GM19455 (cell line): ENCODE results near the gene SULT1C2.
"Not testable (repeated sequence)": the region's sequence is repeated elsewhere in the genome, so short reads cannot be mapped to it uniquely, and the experiment has no call there.

ENCODE experiments used
- ATAC-seq: cut with Tn5 transposase; IDR thresholded peaks from one replicate; pipeline ENCODE4 v1.9.1; 2021; ENCODE audit not compliant: unreplicated experiment

Gene SULT1C2

DNA sequence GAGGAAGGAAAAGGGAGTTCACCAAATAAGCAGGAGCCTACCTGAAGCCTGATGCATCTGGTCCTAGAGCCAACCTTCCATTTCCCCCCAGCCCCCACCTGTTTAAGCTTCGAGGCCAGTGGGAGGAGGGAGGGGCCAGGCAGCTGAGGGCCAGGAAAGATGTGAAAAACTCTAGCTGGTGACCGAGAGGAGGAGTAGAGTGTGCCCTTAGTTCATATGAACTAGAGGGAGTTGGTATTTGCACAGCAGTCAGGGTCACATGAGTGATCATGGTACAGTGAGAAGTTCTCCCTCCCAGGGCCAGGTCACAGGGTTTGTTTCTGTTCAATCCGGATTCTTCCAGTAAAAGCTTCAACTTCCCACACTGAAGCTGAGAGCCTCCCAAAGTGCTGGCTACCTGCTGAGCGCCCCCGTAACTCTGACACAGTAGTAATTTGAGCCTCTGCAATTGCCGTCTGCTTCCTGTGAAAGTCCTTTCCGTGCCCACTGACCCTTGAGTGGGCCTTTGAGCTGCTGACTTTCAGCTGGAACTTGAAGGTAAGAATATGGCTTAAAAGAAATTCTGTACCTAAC is at the start of gene SULT1C2:
Gene SULT1C2 (plus strand): TSS at position 362 of the 573 bp plus-strand sequence. CDS start 4,773 bp downstream, outside the sequence.
- ATAC-seq: no peak

DNA sequence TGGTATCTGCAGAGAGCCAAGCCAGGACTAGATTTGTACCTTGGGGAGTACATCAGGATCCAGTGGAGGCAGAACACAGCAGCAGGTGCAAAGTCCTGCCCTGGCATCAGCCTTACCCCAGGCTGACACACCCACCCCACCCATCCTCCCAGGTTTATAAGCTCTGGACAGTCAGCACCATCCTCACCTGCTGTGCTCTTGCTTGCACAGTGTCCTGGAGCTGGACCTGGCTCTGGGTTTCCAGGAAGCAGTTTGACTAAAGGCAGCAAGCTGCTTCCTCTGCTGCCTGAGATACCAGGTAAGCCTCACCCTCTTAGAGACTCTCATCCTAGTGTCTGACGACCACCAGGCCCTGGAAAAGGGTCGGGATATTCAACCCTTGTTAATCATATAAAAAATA is 48.9 kb upstream of the SULT1C2 start, which contains the start of gene SULT1C3:
Gene SULT1C3 (plus strand): TSS at position 183 of the 400 bp plus-strand sequence. CDS start 7,227 bp downstream, outside the sequence.
- ATAC-seq: no peak

DNA sequence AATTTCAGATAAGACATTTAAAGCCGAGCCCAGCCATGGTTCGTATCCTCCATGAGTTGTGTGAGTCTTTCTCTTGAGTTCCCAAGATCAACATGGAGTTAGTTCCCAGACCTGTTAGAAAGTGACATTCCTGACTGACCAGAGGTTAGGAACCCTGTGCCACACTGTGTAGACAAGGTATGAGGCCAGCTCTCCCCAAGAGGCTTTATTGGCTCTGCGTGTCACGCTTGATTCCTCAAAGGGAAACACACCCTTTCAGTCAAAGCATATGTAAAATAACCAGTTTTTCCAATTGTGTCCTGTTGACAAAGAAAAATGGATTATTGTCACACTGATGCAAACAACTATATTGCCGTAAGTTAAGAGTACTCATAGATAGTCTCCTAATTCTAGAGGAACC is 47.7 kb upstream of the SULT1C2 start:
- ATAC-seq: no peak

DNA sequence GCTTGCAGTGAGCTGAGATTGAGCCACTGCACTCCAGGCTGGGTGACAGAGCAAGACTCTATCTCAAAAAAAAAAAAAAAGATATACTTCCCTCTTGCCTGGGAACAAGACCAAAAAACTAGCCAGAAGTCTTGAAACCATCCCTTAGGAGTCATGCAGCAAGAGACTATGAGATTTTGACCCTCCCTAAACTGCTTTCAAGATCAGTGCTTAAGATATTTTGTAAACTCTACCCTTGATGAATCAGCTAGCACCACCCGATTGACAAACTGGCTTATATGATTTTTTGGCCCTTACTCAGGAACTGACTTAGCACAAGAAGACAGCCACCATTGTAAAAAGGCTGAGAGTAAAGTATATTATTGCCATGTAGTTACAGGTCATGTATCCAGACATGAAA is 45.1 kb upstream of the SULT1C2 start:
- no peak for ATAC-seq

DNA sequence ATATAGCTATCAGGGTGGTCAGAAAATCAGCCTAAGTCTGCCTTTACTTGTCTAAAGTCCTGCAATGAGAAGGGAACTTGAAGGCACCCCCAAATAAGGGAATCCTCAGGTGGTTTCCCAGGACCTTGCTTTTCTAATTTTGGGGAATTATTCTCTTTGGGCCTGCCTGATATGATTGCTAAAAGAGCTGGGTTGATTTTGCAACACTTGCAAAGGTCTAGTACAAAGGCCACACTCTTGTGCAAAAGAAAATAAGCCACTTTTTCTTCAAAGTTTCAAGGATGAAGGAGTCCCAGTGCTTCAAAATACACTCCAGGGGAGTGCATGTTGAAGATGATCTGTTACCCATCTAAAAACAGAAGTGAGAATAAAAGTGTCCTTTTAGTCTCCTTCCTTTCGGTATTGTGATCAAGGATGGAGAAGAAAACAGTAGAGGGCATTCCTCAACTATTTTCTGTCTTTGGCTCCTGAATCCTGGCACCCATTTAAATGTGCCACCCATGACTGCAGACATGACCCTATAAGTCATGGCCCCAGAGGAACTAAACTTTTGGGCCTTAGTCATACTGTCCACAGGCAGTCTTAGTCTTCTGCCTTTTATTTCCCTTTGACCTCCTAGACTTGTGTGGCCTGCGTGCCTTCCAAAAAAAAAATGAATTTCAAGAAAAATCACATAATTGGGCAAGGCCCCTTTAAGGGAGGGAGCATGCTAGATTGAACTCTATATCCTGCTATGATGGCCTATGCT is 43.9 kb upstream of the SULT1C2 start:
- no peak for ATAC-seq

DNA sequence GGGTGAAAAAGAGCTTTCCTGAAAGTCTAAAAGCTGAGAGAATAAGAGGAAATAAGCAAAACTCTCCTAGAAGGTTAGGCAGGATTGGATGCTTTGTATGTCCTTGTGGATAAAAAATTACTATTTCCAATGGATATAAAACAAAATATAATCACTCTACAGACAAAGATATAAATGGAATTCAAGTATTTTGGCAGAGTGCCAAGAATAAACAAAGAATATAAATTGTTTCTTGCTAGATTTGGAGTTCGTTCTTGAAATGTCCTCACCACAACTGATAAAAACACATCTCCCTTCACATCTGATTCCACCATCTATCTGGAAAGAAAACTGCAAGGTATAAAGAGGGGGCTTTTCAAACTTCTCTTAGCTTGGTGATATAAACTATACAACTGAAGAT is 35.6 kb upstream of the SULT1C2 start:
- ATAC-seq: no peak

DNA sequence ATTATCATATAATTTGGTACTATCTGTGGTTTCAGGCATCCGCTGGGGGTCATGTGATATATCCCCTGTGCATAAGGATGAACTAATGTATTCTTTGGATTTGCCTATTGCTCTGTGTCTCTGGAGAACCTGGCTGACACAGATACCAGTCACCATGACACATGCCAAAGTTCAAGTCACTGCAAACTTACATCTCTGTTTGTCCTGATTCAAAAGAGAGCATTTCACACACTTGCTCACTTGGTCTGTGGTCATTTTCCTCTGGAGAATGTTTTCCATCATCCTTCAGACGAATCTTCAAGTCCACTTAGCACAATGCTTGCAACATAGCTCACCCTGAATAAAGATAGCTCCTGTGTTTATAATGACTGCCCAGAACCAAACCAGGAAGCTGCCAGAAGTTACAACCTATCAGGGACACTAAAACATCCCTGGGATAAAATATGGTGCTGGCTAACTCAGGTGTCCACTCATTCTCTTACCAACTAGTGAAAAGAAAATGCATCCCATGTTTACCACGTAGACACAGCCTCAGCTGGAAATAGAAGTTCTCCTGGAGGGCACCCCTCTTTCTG is 30.9 kb upstream of the SULT1C2 start:
- ATAC-seq: no peak

DNA sequence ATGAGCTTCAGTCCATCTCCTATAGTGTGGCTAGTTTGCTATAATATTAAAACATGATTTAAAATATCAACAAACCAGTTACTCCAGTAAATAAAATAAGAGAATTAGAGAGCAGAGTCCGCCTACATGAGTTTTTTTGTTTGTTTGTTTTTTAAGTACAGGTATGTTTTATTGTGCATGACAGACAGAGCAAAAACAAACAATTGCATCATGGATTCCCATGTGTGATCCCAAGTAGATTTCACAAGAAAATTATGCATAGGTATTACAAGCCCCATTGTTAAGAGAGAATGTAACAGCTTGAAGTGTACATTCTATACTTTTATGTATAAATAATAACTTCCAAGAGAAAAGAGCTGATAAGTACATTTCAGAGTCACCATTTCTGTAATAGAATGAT is 27.9 kb upstream of the SULT1C2 start:
- no peak for ATAC-seq

DNA sequence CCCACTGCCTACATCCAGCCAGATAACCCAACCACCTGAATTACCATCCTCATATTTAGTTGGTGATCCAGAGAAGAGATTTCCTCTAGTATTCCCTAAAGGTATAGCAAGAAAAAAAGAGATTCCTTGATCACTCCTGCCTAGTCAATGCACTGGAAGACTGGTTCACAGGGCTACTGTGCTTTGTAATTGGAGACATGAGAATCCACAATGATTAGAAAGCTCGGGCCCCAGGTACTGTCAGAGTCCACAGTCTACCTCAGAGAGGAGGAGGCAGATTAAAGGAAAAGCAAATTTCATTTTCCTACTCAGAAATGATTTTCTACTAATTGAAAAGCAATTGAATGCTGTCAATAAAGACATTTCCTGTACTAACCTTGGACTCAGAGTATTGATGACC is 26.7 kb upstream of the SULT1C2 start:
- no peak for ATAC-seq

DNA sequence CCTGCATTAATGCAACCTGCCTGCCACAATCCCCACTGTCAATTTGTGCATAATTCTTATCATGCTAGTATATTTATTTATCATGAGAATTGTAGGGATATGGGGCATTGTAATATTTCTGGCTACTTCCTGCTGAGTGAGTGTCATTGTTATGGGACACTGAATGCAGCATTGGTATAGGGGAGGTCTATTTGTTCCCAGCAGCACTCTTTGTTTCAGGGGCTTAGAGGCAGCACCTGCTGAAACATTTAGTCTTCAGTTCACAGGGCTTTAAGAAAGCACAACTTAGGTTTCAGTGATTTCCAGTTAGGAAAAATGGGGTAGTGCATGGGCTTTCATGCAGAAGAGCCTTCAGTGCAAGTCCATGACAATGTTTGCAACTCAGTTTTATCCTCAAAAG is 25.3 kb upstream of the SULT1C2 start:
- ATAC-seq: no peak

DNA sequence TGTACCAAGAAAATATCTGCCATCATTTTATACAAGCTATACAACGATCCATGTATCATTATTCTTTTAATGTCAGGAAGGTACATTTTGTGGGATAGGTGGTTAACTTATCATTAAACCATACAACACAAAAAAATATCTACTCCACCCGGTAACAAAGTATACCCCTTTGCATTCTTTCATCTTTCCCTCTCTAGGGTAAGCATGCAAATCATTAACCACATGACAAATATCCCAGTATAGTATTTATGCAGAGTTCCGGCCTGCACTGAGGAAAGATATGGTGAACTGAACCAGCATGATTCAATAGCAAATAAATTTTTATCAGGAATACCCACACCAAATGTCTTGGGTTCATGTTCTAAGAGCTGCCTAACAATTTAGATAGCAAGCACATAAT is 22.5 kb upstream of the SULT1C2 start:
- ATAC-seq: no peak

DNA sequence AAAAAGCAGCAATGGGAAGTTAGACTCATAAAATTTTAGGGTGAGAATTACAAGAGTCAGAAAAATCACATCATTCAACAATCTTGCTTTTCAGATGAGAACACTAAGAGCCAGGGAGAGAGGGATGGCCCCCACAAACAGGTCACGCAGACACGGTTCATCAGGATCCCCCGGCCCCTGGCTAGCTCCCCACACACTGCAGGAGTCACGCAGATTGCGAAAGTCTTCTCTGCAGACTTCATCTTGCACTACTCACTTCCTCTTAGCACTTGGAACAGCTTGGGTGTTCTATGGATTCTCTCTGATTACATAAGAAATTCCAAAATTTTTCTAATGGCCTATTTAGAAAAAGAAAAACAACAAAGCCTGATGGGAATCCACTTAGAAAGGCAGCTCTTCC is 21.6 kb upstream of the SULT1C2 start:
- ATAC-seq: no peak

DNA sequence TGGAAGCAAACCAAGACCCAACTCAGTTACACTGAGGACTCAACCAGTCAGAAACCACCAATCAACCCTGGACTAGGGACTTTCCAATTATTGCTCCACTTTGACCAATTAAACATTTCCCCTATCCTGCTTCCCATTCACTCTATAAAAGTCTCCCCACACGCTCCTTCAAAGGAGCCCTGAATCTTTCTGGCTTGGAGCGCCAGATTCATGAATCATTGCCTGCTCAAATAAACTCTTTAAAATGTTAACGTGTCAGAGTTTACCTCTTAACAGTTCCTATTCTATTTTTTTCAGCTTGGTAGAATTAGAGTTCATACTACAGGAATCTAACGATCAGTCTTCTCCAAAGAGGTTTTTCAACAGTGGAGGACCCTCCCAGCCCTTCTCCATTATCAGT is 20.7 kb upstream of the SULT1C2 start:
- ATAC-seq: no peak

DNA sequence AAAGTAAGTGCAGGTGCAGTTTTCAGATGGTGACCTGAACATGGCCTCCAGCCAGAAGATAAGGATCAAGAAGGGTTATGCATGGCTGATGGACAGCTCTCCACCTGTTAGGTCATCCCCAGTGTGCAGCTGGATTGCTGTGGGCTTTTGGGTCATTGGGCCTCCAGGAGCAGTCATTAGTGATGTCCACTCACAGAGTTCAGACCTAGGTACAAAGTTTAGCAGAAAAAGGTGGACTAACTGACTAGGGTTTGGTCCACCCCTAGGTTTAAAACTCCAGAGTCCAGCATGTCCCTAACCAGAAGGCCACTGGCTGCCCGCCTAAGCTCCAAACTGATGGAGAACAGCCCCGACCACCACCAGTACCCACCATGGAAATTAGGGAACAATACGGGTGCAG is 18.3 kb upstream of the SULT1C2 start:
- no peak for ATAC-seq

DNA sequence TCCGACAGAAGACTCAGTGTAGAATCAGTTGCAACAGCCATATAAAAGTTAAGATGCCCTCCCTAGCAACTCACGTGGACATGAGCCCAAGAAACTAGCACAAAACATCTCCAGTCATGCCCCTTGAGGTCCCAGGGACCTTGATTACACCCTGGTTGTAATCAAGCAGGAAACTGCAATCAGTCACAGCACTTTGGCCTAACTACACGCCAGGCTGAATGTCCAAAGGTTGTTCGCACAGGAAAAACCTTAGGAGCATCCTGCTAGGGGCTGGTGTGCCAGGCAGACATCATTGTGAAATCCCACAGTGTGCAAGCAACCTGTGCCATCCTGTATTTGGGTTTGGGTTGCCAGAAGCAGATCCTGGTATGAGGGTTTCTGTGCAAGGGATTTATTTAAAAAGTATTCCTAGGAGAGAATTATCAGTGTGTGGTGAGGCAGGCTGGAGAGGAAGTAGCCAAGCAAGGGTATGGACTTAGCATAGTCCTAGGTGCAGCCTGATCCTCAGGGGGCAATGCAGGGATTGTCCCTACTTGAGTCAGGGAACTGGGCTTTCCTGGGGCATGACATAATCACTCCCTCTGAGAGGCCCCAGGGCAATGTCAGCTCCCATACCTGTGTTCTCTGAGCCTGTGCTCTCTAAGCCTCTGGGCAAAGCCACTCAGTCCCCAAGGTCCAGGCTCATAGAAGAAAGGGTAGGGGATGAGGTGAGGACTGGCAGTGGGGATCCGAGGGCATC is 17.8 kb upstream of the SULT1C2 start:
- ATAC-seq: no peak

DNA sequence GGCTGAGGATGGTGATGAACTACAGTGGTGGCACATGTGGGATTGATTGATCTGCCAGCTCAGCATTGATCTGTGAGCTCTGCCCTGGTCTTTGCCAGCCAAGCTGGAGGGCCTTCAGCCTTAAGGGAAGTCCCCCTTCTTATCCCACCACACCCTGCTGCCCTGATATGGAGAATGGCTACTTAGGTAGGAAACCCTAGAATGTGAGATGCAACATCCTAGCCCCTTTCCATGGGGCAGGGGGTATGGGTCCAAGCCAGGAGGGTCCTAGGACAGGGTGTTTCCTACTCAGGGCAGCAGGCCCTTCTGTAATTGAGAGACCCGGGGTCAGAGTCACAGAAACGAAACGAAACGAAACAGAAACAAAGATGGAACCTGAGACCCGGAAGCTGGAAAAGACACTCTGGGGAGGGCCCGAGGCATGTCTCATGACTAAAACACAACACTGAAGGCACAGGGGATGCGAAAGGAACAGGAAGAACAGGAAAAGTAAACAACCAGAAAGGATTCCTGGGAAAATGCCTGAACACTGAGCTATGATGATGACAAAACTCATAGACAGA is 16.9 kb upstream of the SULT1C2 start:
- no peak for ATAC-seq

DNA sequence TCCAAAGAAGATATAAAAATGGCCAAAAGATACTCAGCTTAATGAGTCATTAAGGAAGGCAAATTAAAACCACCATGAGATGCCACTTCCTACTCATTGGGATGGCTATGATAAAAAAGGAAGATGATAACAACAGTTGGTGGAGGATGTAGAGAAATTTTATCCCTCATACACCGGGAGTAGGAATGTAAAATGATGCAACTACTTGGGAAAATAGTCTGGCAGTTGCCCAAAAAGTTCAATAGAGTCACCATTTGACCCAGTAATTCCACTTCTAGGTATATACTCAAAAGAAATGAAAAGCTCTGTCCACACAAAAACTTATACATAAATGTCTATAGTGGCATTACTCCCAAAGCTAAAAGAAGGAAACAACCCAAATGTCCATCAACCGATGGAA is 10.1 kb upstream of the SULT1C2 start:
- ATAC-seq: no peak

DNA sequence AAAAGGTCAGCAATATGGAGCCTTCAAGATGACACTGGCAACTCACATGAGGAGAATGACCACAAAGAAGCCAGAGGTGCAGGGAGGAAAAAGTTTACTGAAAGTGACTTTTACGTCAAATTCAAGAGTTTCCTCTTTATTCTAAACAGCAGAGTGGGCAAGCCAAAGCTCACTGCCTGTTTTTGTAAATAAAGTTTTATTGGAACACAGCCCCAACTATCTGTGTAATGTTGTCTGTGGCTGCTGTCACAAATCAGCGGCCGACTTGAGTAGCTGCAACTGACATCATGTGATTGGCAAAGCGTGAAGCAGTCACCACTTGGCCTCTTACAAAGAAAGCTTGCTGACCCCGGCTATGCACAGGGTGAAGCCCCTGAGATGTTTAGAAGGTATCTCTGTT is 9.2 kb upstream of the SULT1C2 start:
- no peak for ATAC-seq

DNA sequence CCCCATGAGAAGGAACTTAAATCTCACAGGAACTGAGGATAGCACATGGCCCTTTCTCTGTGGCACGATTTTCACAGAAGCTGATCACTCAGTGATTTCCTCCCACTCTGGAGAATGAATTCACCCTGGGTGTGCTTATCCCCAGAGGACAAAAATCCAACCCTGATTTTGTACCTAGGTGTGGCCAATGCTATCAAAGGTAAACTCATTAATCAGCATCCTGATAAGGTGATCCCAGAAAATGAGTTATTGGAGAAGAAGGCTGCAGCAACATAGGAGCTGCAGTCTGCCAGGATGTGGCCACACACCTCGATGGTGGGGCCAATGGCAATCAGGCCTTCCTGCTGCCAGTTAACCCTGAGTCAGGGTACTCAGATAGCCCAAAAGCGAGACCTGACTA is 8.2 kb upstream of the SULT1C2 start:
- ATAC-seq: no peak

DNA sequence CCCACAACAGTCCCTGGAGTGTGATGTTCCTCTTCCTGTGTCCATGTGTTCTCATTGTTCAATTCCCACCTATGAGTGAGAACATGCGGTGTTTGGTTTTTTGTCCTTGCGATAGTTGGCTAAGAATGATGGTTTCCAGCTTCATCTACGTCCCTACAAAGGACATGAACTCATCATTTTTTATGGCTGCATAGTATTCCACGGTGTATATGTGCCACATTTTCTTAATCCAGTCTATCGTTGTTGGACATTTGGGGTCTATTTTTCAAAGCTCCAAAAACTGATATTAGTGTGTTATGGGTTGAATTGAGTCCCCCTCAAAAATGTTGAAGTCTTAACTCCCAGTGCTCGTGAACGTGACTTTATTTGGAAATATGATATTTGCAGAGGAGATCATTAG is 4.1 kb upstream of the SULT1C2 start:
- not testable (repeated sequence) for ATAC-seq

DNA sequence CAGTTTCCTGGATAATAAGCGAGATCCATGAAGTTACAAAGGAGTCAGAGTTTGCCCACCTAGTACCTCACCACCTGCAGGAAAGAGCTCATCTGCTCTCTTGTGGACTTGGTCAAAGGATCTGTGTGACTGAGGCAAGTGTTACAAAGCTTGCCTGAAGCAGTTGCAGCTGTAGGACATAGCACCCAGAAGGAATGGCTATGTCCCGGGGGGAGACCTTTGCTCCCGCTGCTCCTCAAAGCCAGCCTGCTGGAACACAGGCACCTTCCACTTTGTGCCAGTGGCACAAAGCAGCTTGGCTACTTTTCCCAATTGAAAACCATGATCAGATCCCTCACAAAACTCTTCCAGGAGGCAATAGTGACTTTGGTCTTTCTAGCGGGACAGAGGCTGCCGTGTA is 3.1 kb upstream of the SULT1C2 start:
- no peak for ATAC-seq
